ENCODE measurements around the gene OR2A12.
"Not testable (repeated sequence)": the region's sequence is repeated elsewhere in the genome, so short reads cannot be mapped to it uniquely, and the experiment has no call there.

OR2A12 gene

DNA sequence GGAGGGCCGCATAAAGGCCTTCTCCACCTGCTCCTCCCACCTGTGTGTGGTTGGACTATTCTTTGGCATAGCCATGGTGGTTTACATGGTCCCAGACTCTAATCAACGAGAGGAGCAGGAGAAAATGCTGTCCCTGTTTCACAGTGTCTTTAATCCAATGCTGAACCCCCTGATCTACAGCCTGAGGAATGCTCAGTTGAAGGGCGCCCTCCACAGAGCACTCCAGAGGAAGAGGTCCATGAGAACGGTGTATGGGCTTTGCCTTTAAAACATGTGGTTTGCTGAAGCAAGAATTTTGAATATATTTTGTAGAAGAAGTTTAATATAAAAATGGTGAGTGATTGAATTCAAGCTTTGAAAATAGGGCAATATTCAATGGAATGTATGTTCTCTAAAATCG lies 24.2 kb downstream of the OR2A12 start:
- no peak for TF ChIP-seq CTCF (IDR thresholded peaks at IDR 0.05; ENCODE audit: borderline replicate concordance, insufficient read depth, low read depth, low read length)

GRCh38 chr7:144113651-144114050 lies 27.6 kb downstream of the OR2A12 start:
- no peak overlapping the region for H3K4me3 ChIP-seq (ENCODE audit: low read depth, low read length)
- TF ChIP-seq CTCF (IDR thresholded peaks at IDR 0.05; ENCODE audit: borderline replicate concordance, insufficient read depth, low read depth, low read length), result no peak

More for the DNA sequence above, 24.2 kb downstream of the OR2A12 start:
- no peak overlapping the region for H3K4me3 ChIP-seq (ENCODE audit: low read depth, low read length)

- TF ChIP-seq CTCF (IDR thresholded peaks at IDR 0.05; ENCODE audit: borderline replicate concordance, insufficient read depth, low read depth, low read length), result no peak
- no peak overlapping the region for H3K4me3 ChIP-seq (ENCODE audit: low read depth, low read length)
Observed at GRCh38 chr7:144118341-144118740, 32.3 kb downstream of the OR2A12 start.

DNA sequence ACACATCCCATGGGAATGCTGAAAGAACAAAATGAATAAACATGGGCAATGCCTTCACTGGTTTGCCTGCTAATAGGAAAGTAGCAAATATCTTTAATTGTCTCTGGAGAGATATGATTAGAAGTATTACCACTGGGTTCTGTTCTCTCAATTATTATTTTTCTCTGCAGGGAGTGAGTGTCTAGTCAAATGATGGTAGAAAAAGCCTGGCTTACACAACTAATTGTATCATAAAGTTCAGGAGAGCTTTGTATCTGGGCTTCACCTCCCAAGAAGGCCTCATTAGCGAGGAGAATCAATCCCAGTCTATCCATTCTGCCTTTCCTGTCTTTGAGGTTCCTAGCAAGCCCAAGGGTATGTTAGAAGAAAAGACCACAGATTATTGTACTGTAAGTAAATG lies 36.8 kb downstream of the OR2A12 start, which contains the start of gene OR2A14:
Gene OR2A14 (plus strand): TSS at position 301 of the 400 bp plus-strand sequence. CDS start 5,937 bp downstream, outside the sequence.
- no peak within 1 kb of the TSS for H3K4me3 ChIP-seq (ENCODE audit: low read depth, low read length)
- no peak for TF ChIP-seq CTCF (IDR thresholded peaks at IDR 0.05; ENCODE audit: borderline replicate concordance, insufficient read depth, low read depth, low read length)

DNA sequence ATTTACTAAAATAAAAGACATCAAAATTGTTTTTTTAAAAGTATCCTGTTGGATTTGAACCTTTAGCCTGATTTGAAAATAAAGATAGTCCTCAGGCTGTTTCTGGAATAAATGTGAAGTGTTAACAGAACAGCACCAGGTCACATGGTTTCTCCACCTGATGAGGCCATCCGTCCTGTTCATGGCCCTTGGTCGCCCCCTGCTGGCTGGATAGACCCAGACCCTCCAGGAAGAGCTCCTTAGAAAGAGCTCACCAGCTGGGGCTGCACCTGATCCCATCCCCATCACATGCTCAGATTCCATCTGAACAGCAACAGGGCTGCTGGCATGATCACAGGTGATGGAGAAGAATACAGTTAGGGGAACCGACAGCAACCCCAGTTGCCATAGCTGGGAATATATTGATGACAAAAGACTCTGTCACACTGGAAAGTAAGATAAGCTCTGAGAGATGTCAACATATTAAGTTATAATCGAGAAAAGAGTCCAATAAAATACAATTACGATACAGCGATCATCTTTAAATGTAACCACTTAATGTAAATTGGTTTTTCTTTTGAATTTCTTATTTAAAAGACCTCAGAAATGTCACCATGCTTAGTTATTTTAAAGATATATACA lies 41.7 kb downstream of the OR2A12 start:
- H3K4me3 ChIP-seq (ENCODE audit: low read depth, low read length), result no peak overlapping the region
- TF ChIP-seq CTCF (IDR thresholded peaks at IDR 0.05; ENCODE audit: borderline replicate concordance, insufficient read depth, low read depth, low read length), result peak; percentile 87

DNA sequence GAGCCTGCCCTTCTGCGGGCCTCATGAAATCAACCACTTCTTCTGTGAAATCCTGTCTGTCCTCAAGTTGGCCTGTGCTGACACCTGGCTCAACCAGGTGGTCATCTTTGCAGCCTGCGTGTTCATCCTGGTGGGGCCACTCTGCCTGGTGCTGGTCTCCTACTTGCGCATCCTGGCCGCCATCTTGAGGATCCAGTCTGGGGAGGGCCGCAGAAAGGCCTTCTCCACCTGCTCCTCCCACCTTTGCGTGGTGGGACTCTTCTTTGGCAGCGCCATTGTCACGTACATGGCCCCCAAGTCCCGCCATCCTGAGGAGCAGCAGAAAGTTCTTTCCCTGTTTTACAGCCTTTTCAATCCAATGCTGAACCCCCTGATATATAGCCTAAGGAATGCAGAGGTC lies 43.5 kb downstream of the OR2A12 start:
- not testable (repeated sequence) for H3K4me3 ChIP-seq (ENCODE audit: low read depth, low read length)

GRCh38 chr7:144130730-144131129 lies 44.7 kb downstream of the OR2A12 start:
- TF ChIP-seq CTCF (IDR thresholded peaks at IDR 0.05; ENCODE audit: borderline replicate concordance, insufficient read depth, low read depth, low read length), result no peak

More at GRCh38 chr7:144130730-144131129, 44.7 kb downstream of the OR2A12 start:
- H3K4me3 ChIP-seq (ENCODE audit: low read depth, low read length), result no peak overlapping the region
